ENCODE measurements around the gene NPLOC4.
A peak's percentile ranks its signal among the peaks of the same experiment; 100 is the strongest.
"Not testable (repeated sequence)": the region's sequence is repeated elsewhere in the genome, so short reads cannot be mapped to it uniquely, and the experiment has no call there.

The NPLOC4 gene

GRCh38 chr17:81543756-81544155 is 93.2 kb downstream of the NPLOC4 start:
- peak; percentile 2 for DNase-seq

- DNase-seq = peak; percentile 1
Observed at GRCh38 chr17:81543339-81543675, 93.6 kb downstream of the NPLOC4 start.

DNA sequence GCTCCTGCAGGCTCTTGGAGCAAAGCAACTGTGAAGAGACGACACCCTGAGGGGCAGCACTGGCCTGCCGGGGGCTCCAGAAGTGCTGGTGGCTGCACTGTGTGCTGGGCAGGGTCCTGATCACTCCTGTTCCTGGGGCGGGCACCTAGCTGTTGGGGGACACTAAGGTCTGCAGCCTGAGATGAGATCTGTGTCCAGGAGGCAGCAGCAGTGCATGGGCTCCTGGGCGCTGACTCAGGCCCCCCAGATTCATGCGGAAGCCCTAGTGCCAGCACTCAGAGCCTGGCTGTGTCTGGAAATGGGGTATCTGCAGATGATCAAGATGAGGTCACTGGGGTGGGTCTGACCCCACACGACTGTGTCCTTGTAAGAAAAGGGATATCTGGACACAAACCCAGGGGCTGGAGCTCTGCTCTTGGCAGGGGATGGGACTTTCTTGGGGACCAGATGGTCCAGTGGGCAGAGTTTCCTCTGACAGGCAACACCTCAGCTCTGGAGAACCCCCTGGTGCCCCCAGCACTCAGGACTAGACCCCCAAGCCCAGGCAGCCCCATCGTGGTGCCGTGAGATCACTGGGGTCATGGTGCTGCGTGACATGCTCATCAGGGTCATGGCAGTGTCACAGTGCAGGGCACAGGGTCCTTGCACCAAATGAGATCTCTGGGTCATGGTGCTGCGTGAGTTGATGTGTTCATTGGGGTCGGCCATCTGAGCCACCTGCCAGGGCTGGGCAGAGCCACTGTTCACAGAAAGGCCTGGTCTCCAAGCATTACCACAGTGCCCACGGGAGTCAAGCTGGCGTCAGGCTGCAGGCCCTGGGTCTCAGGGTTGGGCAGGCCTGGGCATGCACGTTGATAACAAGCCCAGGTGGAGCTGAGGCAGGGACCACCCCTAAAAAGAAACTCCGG is 94.2 kb downstream of the NPLOC4 start:
- DNase-seq = peak; percentile 8

GRCh38 chr17:81541123-81541522 is 95.8 kb downstream of the NPLOC4 start:
- no peak for DNase-seq

- DNase-seq = no peak
Observed at GRCh38 chr17:81540676-81541027, 96.3 kb downstream of the NPLOC4 start.

DNA sequence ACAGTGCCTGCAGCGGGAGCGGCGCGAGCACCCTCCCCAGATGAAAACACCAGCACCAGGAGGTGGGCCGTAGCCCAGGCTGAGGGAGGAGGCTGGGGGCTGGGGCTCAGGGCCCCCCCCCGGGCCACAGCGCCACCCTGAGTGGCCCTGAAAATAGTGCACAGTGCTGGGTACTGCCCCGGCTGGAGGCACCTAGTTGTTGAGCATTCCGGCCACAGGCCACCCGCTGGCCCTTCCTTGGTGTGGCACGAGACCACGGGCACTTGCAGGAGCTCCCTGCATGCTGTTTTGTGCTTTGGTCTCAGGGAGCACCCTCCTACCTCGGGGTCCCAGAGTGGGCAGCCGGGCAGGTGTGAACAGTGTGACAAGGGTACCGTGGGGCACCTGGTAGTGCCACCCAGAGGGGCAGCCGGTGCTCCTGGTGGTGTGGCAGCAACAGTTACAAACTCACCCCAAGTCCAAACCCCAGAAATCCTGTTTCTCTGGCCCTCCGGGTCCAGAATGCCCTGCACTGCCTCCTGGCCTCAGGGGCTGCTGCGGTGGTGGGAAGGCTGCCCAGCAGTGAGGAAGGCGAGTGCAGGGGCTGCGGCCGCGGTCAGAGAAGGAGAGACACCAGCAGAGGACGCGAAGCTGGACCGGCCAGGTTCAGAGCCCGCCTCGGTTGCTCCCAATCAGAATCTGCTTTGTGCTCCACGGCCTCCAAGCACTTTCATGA is 96.8 kb downstream of the NPLOC4 start:
- DNase-seq = no peak

GRCh38 chr17:81539571-81539900 is 97.4 kb downstream of the NPLOC4 start:
- DNase-seq = no peak

DNA sequence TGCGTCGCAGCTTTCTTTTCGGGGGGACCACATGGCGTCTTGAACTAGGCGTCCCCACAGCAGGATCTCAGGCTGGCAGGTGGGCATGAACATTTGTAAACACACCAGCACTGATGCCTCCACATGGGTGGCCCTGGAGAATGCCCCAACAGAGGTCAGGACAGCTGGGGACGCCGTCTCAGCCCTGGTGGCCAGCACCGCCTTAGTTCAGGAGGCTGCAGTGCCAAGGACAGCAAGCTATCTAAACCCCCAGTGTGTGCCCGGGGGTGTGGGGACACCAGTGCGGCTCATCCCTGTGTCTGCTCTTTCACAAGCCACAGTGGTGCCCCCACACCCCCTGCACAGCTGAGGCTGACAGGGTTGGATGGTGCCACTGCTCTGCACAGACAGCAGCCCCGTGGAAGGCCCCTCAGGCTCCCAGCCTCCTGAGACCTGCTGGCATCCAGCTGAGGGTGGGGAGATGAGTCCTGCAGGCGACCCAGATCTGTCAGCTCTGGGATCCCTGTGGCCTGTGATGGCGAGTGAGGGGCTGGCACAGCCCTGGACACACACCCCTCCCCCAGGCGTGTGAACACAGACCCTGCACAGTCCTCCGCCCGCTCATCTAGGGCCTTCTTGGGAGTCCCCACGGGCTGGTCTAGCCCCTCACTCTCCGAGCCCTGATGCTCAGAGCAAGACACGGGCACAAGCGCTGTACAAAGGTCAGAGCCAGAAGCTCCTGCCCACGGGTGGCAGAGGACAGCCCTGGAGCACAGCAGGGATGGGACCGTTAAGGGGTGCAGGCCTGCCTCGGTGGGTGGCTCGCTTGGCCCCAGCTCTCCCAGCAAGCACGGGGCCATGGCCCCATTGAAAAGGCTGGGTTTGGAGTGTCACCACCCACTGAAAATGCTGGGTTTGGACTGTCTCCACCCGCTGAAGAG is 98.0 kb downstream of the NPLOC4 start:
- peak; percentile 95 for DNase-seq

DNA sequence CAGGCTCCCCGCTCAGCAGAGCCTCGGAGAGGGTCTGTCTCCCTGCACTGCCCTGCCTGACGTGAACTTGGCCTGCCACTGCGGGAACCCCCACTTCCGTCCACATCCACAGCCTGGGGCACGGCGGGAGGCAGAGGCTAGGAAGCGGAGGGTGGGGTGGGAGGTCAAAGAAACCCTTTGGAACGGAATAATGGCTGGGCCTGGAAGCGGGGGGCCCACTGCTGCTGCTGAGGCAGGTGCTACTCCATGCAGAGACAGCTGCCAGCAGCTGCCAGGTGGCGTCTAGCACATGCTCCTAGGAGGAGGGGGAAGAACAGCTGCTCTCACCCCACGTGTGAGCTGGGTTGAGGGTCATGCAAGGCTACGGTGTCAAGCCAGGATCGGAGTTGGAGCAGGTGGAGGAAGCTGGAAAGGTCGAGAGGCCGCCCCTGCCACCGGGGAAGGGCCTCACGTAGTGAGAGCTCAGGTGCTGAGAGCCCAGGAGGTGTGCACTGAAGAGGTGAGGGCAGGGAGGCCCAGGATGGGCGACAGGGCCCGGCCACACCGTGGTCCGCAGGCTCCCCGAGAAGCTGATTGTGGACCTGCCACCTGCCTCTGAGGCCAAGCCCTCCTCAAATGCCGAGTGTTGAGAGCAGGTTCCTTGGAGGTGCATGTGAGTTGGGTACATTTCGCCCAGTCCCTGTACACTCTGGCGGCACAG is 98.9 kb downstream of the NPLOC4 start:
- peak; percentile 91 for DNase-seq

DNA sequence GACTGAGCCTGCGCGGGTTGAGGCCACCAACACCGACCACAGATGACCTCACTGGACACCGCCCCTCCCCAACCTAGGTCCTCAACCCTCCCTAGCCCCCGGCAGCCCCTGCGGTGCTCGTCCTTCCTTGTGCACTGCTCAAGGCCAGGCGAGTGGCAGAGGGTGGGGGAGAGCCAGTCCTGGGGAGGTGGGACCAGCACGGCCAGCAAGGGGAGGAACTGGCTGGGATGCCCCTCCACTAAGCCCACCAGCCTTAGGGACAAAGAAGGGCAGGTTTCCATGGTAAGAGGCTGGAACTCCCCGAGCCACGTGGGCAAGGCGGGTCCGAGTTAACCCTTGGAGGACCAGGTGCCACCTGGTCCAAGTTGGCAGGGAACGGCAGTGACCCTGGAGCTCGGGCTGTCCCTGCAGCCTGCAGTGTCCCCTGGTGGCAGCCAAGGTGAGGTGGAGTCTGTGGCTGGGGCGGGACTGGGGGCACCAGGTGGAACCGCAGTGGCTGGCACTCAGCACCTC is 99.5 kb downstream of the NPLOC4 start:
- no peak for DNase-seq

- DNase-seq = peak; percentile 62
Observed at GRCh38 chr17:81536299-81537290, 100.3 kb downstream of the NPLOC4 start.

GRCh38 chr17:81535480-81536298 is 101.2 kb downstream of the NPLOC4 start:
- no peak for DNase-seq

DNA sequence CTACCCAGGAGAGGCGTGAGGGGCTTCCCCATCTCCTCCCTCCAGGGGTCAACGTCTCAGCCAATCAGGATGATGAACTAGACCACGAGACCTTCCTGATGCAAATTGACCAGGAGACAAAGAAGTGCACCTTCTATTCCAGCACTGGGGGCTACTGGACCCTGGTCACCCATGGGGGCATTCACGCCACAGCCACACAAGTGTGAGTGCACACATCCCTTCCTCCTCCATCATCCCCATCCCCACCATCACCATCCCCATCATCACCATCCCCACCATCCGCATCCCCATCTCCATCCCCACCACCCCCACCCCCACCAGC is 101.9 kb downstream of the NPLOC4 start:
- DNase-seq = no peak

GRCh38 chr17:81534157-81535006 is 102.5 kb downstream of the NPLOC4 start:
- DNase-seq = no peak

DNA sequence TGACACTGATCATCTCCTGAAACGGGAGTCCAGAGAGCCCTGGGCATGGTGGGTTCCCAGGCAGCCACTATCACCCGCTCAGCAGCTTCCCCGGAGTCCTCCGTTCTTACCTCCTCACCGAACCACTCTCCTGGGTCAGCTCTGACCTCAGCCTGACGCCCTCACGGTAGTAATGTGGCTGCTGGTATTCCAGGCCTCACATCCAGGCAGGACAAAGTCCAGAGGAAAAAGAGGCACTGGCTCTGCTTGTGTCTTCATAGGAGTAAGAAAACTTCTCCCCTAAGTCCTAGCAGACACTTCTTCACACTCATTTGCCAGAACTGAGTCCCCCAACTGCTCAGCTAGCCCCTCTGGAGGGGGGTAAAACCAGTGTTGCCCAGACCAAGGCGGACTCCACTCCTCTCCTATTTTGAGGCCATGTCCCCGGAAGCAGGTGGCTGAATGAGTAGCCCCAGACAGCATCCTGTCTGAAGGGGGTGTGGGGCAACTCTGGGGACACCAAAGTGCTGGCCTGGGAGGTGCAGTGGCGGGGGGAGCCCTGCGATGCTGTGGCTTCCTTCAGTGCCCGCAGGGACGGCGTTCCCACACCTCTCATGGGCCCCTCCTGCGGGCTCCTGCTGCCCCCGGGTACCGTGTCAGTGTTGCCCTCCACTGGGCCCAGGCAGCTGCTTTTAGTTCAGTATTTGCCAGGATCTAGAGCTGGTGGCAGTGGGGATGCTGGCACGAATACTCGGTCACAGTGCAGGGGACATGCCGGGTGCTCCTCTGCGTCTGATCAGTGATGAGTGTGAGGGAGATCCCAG is 103.4 kb downstream of the NPLOC4 start:
- DNase-seq = no peak

- peak; percentile 29 for DNase-seq
Observed at GRCh38 chr17:81532490-81533287, 104.2 kb downstream of the NPLOC4 start.

DNA sequence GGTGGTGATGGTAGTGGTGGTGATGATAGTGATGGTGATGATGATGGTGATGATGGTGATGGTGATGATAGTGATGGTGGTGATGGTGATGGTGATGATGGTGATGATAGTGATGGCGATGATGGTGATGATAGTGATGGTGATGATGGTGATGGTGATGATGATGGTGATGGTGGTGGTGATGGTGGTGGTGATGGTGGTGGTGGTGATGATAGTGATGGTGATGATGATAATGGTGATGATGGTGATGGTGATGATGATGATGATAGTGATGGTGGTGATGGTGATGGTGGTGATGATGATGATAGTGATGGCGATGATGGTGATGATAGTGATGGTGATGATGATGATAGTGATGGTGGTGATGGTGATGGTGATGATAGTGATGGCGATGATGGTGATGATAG is 104.9 kb downstream of the NPLOC4 start:
- not testable (repeated sequence) for DNase-seq

GRCh38 chr17:81531013-81531412 is 105.9 kb downstream of the NPLOC4 start:
- not testable (repeated sequence) for DNase-seq
